Measurements from ENCODE around the gene PDIA6.
"Not testable (repeated sequence)": the region's sequence is repeated elsewhere in the genome, so short reads cannot be mapped to it uniquely, and the experiment has no call there.

The PDIA6 gene

DNA sequence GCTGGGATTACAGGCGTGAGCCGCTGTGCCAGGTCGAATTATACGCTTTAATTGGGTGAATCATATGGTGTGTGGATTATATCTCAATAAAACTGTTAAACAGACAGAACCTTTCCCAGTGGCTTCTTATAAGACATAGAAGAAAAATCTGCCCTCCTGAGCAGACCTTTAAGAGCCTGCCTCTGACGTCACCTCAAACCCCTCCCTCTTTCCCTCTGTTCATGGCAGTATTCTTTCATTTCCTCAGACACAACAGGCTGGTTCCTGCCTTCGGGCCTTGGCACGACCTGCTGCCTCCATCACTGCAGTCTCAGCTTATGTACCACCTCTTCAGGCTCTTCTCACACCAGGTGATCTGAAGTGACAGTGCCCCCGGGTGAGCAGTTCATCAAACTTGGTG is 14.0 kb upstream of the PDIA6 start:
- no peak for TF ChIP-seq SPI1 (IDR thresholded peaks at IDR 0.05; ENCODE audit: low read depth, low read length)
- FAIRE-seq (no peak), DNase-seq (ENCODE audit: insufficient read length, low spot score) (no peak)

- TF ChIP-seq SPI1 (IDR thresholded peaks at IDR 0.05; ENCODE audit: low read depth, low read length): no peak
- no peak for TF ChIP-seq POLR2AphosphoS5 (IDR thresholded peaks at IDR 0.05; ENCODE audit: low read depth, low read length)
- TF ChIP-seq TAF1 (IDR thresholded peaks at IDR 0.05; ENCODE audit: low read depth, low read length): no peak
- TF ChIP-seq POU2F2 (IDR thresholded peaks at IDR 0.05; ENCODE audit: low read depth, low read length): no peak
- no peak for TF ChIP-seq PAX5 (IDR thresholded peaks at IDR 0.05; ENCODE audit: insufficient read depth, low read length, severe bottlenecking)
- no peak for TF ChIP-seq POLR2A (IDR thresholded peaks at IDR 0.05; ENCODE audit: low read depth, low read length)
- FAIRE-seq: no peak
- no peak for DNase-seq (ENCODE audit: insufficient read length, low spot score)
Observed at GRCh38 chr2:10826026-10826425, 13.4 kb upstream of the PDIA6 start.

DNA sequence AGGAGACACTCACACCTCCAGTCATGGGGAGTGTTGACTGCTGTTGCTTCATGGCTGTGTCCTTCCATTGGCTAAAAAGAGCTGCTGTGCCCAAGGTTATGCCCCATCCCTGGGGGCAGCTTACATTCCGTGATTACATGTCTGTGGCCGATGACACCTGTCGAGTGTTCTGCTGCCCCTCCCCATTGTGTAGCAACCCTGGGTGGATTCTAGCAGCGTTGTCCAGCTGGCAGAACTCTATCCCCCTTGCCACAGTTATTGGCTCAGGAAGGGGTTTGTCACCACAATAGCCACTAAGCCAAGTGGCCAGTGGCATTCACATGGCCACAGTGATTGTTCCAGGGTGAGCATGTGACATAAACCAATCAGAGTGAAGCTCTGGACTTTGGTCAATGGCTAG is 11.6 kb upstream of the PDIA6 start:
- TF ChIP-seq PAX5 (IDR thresholded peaks at IDR 0.05; ENCODE audit: insufficient read depth, low read length, severe bottlenecking) (no peak), TAF1 (IDR thresholded peaks at IDR 0.05; ENCODE audit: low read depth, low read length) (no peak), SPI1 (IDR thresholded peaks at IDR 0.05; ENCODE audit: low read depth, low read length) (no peak), POLR2A (IDR thresholded peaks at IDR 0.05; ENCODE audit: low read depth, low read length) (no peak), POU2F2 (IDR thresholded peaks at IDR 0.05; ENCODE audit: low read depth, low read length) (no peak), POLR2AphosphoS5 (IDR thresholded peaks at IDR 0.05; ENCODE audit: low read depth, low read length) (no peak)
- no peak for FAIRE-seq
- no peak for DNase-seq (ENCODE audit: insufficient read length, low spot score)

- TF ChIP-seq SPI1 (IDR thresholded peaks at IDR 0.05; ENCODE audit: low read depth, low read length): no peak
- no peak for TF ChIP-seq POLR2AphosphoS5 (IDR thresholded peaks at IDR 0.05; ENCODE audit: low read depth, low read length)
- TF ChIP-seq TAF1 (IDR thresholded peaks at IDR 0.05; ENCODE audit: low read depth, low read length): no peak
- no peak for TF ChIP-seq PAX5 (IDR thresholded peaks at IDR 0.05; ENCODE audit: insufficient read depth, low read length, severe bottlenecking)
- TF ChIP-seq POU2F2 (IDR thresholded peaks at IDR 0.05; ENCODE audit: low read depth, low read length): no peak
- no peak for TF ChIP-seq POLR2A (IDR thresholded peaks at IDR 0.05; ENCODE audit: low read depth, low read length)
- DNase-seq (ENCODE audit: insufficient read length, low spot score) (no peak), FAIRE-seq (no peak)
Observed at GRCh38 chr2:10820978-10821695, 8.6 kb upstream of the PDIA6 start.

GRCh38 chr2:10820562-10820961 is 8.0 kb upstream of the PDIA6 start:
- FAIRE-seq: no peak
- DNase-seq (ENCODE audit: insufficient read length, low spot score): no peak

DNA sequence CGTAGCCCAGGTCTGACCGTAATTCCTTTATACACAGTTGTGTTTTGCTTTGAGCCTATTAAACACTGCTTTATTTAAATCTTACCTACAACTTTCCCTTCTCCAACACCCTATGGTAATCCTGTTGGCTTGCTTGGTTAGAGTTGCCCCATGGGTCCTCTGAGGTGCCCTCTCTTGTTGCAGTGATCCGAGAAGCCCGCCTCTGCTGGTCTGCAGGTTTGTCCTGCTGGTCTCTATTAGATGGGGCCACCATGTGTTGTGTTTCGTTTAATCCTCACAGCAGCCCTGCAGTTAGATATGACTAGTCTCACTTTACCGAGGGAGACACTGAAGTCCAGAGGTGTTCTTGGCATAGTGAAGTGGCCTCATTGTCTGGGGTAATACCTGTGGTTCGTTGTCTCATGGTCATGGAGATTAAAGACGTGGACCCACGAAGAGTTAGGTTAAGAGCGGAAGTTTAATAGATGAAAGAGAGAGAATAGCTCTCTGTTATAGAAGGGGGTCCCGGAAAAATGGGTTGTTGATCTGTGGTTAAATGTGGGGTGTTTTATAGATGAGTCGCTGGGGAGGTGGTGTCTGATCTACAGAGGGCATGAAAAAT is 7.2 kb upstream of the PDIA6 start:
- no peak for FAIRE-seq
- TF ChIP-seq TAF1 (IDR thresholded peaks at IDR 0.05; ENCODE audit: low read depth, low read length): no peak
- no peak for DNase-seq (ENCODE audit: insufficient read length, low spot score)

More at GRCh38 chr2:10820562-10820961, 8.0 kb upstream of the PDIA6 start:
- TF ChIP-seq SPI1 (IDR thresholded peaks at IDR 0.05; ENCODE audit: low read depth, low read length) (no peak), POU2F2 (IDR thresholded peaks at IDR 0.05; ENCODE audit: low read depth, low read length) (no peak), TAF1 (IDR thresholded peaks at IDR 0.05; ENCODE audit: low read depth, low read length) (no peak), PAX5 (IDR thresholded peaks at IDR 0.05; ENCODE audit: insufficient read depth, low read length, severe bottlenecking) (no peak), POLR2AphosphoS5 (IDR thresholded peaks at IDR 0.05; ENCODE audit: low read depth, low read length) (no peak), POLR2A (IDR thresholded peaks at IDR 0.05; ENCODE audit: low read depth, low read length) (no peak)

DNA sequence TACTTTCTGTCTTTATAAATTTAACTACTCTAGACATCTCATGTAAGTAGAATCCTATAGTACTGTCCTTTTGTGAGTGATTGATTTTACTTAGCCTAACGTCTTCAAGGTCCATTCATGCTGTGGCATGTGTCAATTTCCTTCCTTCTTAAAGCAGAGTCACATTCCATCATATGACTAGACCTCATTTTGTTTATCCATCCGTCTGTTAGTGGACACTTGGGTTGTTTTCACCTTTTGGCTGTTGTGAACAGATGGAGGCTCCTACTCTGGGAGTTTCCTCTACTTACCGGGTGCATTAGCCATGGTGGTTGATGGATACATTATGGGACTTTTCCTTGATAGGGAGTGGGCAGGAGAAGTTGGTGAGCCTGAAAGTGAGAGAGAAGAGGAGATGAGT is 6.4 kb upstream of the PDIA6 start:
- TF ChIP-seq TAF1 (IDR thresholded peaks at IDR 0.05; ENCODE audit: low read depth, low read length): no peak
- FAIRE-seq (no peak), DNase-seq (ENCODE audit: insufficient read length, low spot score) (no peak)

DNA sequence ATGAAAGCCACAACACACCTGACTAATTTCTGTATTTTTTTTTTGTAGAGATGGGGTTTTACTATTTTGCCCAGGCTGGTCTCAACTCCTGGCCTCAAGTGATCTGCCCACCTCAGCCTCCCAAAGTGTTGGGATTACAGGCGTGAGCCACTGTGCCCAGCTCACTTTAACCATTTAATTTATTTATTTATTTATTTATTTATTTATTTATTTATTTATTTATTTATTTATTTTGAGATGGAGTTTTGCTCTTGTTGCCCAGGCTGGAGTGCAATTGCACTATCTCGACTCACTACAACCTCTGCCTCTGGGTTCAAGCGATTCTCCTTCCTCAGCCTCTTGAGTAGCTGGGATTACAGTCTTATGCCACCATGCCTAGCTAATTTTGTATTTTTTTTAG is 5.7 kb upstream of the PDIA6 start:
- DNase-seq (ENCODE audit: insufficient read length, low spot score); FAIRE-seq: not testable (repeated sequence)

- DNase-seq (ENCODE audit: insufficient read length, low spot score): no peak
- FAIRE-seq: no peak
- TF ChIP-seq PAX5 (IDR thresholded peaks at IDR 0.05; ENCODE audit: insufficient read depth, low read length, severe bottlenecking): no peak
- TF ChIP-seq POLR2A (IDR thresholded peaks at IDR 0.05; ENCODE audit: low read depth, low read length): no peak
- no peak for TF ChIP-seq POU2F2 (IDR thresholded peaks at IDR 0.05; ENCODE audit: low read depth, low read length)
- TF ChIP-seq SPI1 (IDR thresholded peaks at IDR 0.05; ENCODE audit: low read depth, low read length): no peak
- no peak for TF ChIP-seq POLR2AphosphoS5 (IDR thresholded peaks at IDR 0.05; ENCODE audit: low read depth, low read length)
Observed at GRCh38 chr2:10817413-10817812, 4.8 kb upstream of the PDIA6 start.

DNA sequence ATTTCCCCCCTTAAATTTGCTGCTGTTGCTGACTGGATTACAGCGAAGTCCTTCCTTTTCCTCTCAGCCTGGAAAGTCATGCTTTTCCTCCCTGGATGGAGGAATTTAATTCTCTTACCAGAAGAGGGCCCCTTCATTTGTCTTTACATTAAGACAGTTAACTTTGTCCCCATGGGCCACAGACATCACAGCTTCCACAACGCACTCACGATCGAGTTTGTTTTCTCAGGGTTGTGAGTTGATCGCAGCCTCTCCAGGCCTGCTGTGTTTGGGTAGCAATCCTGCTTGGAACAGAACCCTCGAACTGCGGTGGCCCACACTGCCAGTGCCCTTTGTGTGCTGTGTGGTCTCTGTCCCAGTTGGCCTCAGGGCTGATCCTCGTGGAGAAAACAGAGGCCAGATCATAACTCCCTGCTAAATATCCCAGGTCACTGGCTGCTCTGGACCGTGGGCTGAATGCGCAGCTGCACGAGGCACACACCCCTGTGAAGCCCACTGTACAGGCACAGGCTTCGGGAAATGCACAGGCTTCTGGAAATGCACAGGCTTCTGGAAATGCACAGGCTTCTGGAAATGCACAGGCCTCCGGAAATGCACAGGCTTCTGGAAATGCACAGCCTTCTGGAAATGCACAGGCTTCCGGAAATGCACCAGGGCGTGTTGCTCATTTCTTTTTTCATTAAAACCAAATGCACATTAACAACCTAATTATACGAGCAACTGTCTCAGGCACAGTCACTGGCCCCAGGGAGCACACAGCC is 2.2 kb upstream of the PDIA6 start:
- no peak for DNase-seq (ENCODE audit: insufficient read length, low spot score)
- TF ChIP-seq SPI1 (IDR thresholded peaks at IDR 0.05; ENCODE audit: low read depth, low read length) (no peak), PAX5 (IDR thresholded peaks at IDR 0.05; ENCODE audit: insufficient read depth, low read length, severe bottlenecking) (no peak), POLR2A (IDR thresholded peaks at IDR 0.05; ENCODE audit: low read depth, low read length) (no peak), POU2F2 (IDR thresholded peaks at IDR 0.05; ENCODE audit: low read depth, low read length) (no peak), POLR2AphosphoS5 (IDR thresholded peaks at IDR 0.05; ENCODE audit: low read depth, low read length) (no peak), TAF1 (IDR thresholded peaks at IDR 0.05; ENCODE audit: low read depth, low read length) (no peak)
- FAIRE-seq: no peak

All from GM12891 (cell line).